Activated B cell treated with CpG ODN at 0.5 μM for 24 hours (primary cell): ENCODE results near the gene BAZ1B. TPM values are rescaled to one million over a fixed set of nuclear protein-coding genes. Genes with fewer than 3 reads are reported as not detected.

Source experiments
- ATAC-seq: fragments of 200-7000 bp; cut with Tn5 transposase; one replicate; pipeline ENCODE4 v1.10.0; 2021; ENCODE audit warnings: low read depth, mild to moderate bottlenecking, moderate library complexity
- CTCF ChIA-PET: fragments of 350-600 bp; sonication (Branson Sonifier 250); formaldehyde crosslinking; loops from one replicate; lab custom pipeline; 2021; ENCODE audit warnings: antibody characterized with exemption; lab: Charles Lee
- POLR2A ChIA-PET: fragments of 350-600 bp; sonication (Branson Sonifier 250); formaldehyde crosslinking; loops from one replicate; lab custom pipeline; 2021; ENCODE audit warnings: antibody characterized with exemption; lab: Charles Lee
- DNase-seq: peaks from one replicate; pipeline ENCODE4 v3.0.0; 2022
- H3K27ac Mint-ChIP-seq: one replicate; pipeline ENCODE4 v1.8.0; 2020; ENCODE audit warnings: mixed read lengths
- H3K27me3 Mint-ChIP-seq: one replicate; pipeline ENCODE4 v1.8.0; 2021; ENCODE audit warnings: mixed read lengths
- H3K36me3 Mint-ChIP-seq: one replicate; pipeline ENCODE4 v1.8.0; 2021; ENCODE audit warnings: low read depth, mixed read lengths
- H3K4me1 Mint-ChIP-seq: one replicate; pipeline ENCODE4 v1.8.0; 2021; ENCODE audit warnings: mixed read lengths
- H3K4me3 Mint-ChIP-seq: one replicate; pipeline ENCODE4 v1.8.0; 2020; ENCODE audit warnings: mild to moderate bottlenecking, mixed read lengths
- H3K9me3 Mint-ChIP-seq: one replicate; pipeline ENCODE4 v1.8.0; 2020; ENCODE audit warnings: mixed read lengths
- intact Hi-C: fragments of 100-400 bp; cut with micrococcal nuclease; formaldehyde crosslinking; loops from one replicate; pipeline ENCODE4 v1.15.1; 2024
- total RNA-seq: library from RNA; stranded (reverse); gene quantifications from 2 replicates; pipeline ENCODE4 v1.2.3, GENCODE V29; 2022
- TF ChIP-seq, protein P1 (sequence below): fragments of 200-600 bp; IDR thresholded peaks from one replicate; pipeline ENCODE4 v1.8.0; 2022; ENCODE audit warnings: antibody characterized with exemption, mild to moderate bottlenecking

The BAZ1B gene
- total RNA-seq, 1 donor from 2014 or later: 59.1 TPM

GRCh38 chr7:73436031-73436929 is 85.8 kb downstream of the BAZ1B start:
- Mint-ChIP-seq H3K4me1 (peaks cover 4% of the 10 kb centered on the region), H3K27ac (no peak overlapping the region), H3K27me3 (peaks cover 5% of the 10 kb centered on the region), H3K4me3 (peak overlapping the region; percentile 11), H3K9me3 (peaks cover 3% of the 10 kb centered on the region), H3K36me3 (peaks cover 17% of the 10 kb centered on the region)
- CTCF ChIA-PET: no interaction called here
- intact Hi-C loops: no loop called here
- POLR2A ChIA-PET: no interaction called here
- no peak for DNase-seq
- ATAC-seq: no peak
- TF ChIP-seq, protein P1, sequence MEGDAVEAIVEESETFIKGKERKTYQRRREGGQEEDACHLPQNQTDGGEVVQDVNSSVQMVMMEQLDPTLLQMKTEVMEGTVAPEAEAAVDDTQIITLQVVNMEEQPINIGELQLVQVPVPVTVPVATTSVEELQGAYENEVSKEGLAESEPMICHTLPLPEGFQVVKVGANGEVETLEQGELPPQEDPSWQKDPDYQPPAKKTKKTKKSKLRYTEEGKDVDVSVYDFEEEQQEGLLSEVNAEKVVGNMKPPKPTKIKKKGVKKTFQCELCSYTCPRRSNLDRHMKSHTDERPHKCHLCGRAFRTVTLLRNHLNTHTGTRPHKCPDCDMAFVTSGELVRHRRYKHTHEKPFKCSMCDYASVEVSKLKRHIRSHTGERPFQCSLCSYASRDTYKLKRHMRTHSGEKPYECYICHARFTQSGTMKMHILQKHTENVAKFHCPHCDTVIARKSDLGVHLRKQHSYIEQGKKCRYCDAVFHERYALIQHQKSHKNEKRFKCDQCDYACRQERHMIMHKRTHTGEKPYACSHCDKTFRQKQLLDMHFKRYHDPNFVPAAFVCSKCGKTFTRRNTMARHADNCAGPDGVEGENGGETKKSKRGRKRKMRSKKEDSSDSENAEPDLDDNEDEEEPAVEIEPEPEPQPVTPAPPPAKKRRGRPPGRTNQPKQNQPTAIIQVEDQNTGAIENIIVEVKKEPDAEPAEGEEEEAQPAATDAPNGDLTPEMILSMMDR: no peak

DNA sequence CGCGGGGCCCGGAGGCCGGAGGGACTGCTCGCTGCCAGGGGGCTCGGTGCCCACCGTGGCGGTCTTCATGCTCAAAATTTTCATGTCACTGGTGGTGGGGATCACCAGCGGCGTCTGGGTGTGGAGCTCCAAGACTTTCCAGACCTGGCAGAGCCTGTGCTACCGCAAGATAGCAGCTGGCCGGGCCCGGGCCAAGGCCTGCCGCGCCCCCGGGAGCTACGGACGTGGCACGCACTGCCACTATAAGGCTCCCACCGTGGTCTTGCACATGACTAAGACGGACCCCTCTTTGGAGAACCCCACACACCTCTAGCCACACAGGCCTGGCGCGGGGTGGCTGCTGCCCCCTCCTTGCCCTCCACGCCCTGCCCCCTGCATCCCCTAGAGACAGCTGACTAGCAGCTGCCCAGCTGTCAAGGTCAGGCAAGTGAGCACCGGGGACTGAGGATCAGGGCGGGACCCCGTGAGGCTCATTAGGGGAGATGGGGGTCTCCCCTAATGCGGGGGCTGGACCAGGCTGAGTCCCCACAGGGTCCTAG is 86.6 kb downstream of the BAZ1B start:
- DNase-seq (no peak), ATAC-seq (no peak)
- H3K27ac Mint-ChIP-seq: no peak overlapping the region
- TF ChIP-seq, protein P1: no peak
- ChIA-PET POLR2A (no interaction called here), CTCF (no interaction called here)
- peaks cover 5% of the 10 kb centered on the region for H3K27me3 Mint-ChIP-seq
- peaks cover 3% of the 10 kb centered on the region for H3K9me3 Mint-ChIP-seq
- peaks cover 4% of the 10 kb centered on the region for H3K4me1 Mint-ChIP-seq
- peaks cover 14% of the 10 kb centered on the region for H3K36me3 Mint-ChIP-seq
- intact Hi-C loops: no loop called here
- peak overlapping the region; percentile 11 for H3K4me3 Mint-ChIP-seq

DNA sequence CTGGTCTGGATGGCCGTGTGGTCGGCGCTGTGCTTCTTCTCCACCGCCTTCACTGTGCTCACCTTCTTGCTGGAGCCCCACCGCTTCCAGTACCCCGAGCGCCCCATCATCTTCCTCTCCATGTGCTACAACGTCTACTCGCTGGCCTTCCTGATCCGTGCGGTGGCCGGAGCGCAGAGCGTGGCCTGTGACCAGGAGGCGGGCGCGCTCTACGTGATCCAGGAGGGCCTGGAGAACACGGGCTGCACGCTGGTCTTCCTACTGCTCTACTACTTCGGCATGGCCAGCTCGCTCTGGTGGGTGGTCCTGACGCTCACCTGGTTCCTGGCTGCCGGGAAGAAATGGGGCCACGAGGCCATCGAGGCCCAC is 87.4 kb downstream of the BAZ1B start:
- peaks cover 6% of the 10 kb centered on the region for H3K4me1 Mint-ChIP-seq
- DNase-seq (no peak), ATAC-seq (no peak)
- TF ChIP-seq, protein P1: no peak
- CTCF ChIA-PET: no interaction called here
- H3K27me3 Mint-ChIP-seq: peaks cover 8% of the 10 kb centered on the region
- no peak overlapping the region for H3K27ac Mint-ChIP-seq
- POLR2A ChIA-PET: no interaction called here
- peaks cover 3% of the 10 kb centered on the region for H3K9me3 Mint-ChIP-seq
- intact Hi-C loops: no loop called here
- peaks cover 9% of the 10 kb centered on the region for H3K36me3 Mint-ChIP-seq
- H3K4me3 Mint-ChIP-seq: peak overlapping the region; percentile 61

- peak; percentile 38 for ATAC-seq
- Mint-ChIP-seq H3K4me3 (peak overlapping the region; percentile 61), H3K27me3 (peaks cover 8% of the 10 kb centered on the region), H3K27ac (no peak overlapping the region), H3K4me1 (peaks cover 6% of the 10 kb centered on the region), H3K36me3 (peaks cover 3% of the 10 kb centered on the region), H3K9me3 (peaks cover 3% of the 10 kb centered on the region)
- no peak for DNase-seq
- TF ChIP-seq, protein P1: no peak
- POLR2A ChIA-PET: no interaction called here
- intact Hi-C loops: loop anchor here (1.0 to 2.0 kb wide), 3 partner anchors 88 to 145 kb away; partner anchors contain the start of genes BAZ1B, NSUN5 and TBL2
- CTCF ChIA-PET: no interaction called here
These were observed 88.0 kb downstream of the BAZ1B start for GRCh38 chr7:73433924-73434700.
